Measurements from ENCODE around the gene RAVER2. TPM values are rescaled to one million over a fixed set of nuclear protein-coding genes. Genes with fewer than 3 reads are reported as not detected.

Gene RAVER2
- total RNA-seq, 1 donor from 2014 or later: 0.55 TPM

GRCh38 chr1:64864018-64864940 is 119.4 kb downstream of the RAVER2 start:
- H3K9me3 Mint-ChIP-seq: no peaks in the 10 kb centered on the region
- no peaks in the 10 kb centered on the region for H3K27me3 Mint-ChIP-seq (ENCODE audit: low read depth)
- H3K4me3 Mint-ChIP-seq (ENCODE audit: low read depth): no peak overlapping the region
- intact Hi-C loops (cut with micrococcal nuclease): no loop called here
- peaks cover 68% of the 10 kb centered on the region for H3K36me3 Mint-ChIP-seq (ENCODE audit: low read depth)
- peak; percentile 11 for DNase-seq (ENCODE audit: low spot score)
- H3K4me1 Mint-ChIP-seq (ENCODE audit: low read depth): peaks cover 19% of the 10 kb centered on the region
- peak overlapping the region; percentile 51 for H3K27ac Mint-ChIP-seq

GRCh38 chr1:64865105-64865757 is 120.4 kb downstream of the RAVER2 start:
- intact Hi-C loops (cut with micrococcal nuclease): no loop called here
- Mint-ChIP-seq H3K9me3 (no peaks in the 10 kb centered on the region), H3K27me3 (ENCODE audit: low read depth) (no peaks in the 10 kb centered on the region), H3K27ac (peak overlapping the region; percentile 51), H3K36me3 (ENCODE audit: low read depth) (peaks cover 62% of the 10 kb centered on the region), H3K4me1 (ENCODE audit: low read depth) (peaks cover 19% of the 10 kb centered on the region), H3K4me3 (ENCODE audit: low read depth) (no peak overlapping the region)
- DNase-seq (ENCODE audit: low spot score): no peak

DNA sequence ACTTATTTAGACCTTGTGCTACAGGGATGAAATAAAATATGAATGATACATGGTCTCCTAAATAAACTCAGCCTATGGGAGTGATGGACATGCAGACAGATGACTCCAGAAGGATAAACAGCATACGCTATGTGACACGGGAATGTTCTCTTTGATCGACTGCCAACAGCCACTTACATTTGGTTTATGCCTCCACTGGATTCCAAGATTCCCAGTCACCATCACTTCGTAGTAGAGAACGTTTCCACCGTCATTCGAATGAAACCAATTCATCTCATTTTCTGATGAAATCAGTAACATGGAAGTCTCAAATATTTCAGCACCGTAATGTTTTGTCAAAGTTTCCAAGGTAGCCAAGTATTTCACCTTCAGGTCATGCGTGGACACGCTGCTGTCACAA is 121.8 kb downstream of the RAVER2 start:
- DNase-seq (ENCODE audit: low spot score): no peak
- H3K4me3 Mint-ChIP-seq (ENCODE audit: low read depth): no peak overlapping the region
- no peaks in the 10 kb centered on the region for H3K9me3 Mint-ChIP-seq
- H3K27ac Mint-ChIP-seq: no peak overlapping the region
- intact Hi-C loops (cut with micrococcal nuclease): no loop called here
- H3K4me1 Mint-ChIP-seq (ENCODE audit: low read depth): peaks cover 17% of the 10 kb centered on the region
- H3K36me3 Mint-ChIP-seq (ENCODE audit: low read depth): peaks cover 60% of the 10 kb centered on the region
- H3K27me3 Mint-ChIP-seq (ENCODE audit: low read depth): no peaks in the 10 kb centered on the region

- H3K4me1 Mint-ChIP-seq (ENCODE audit: low read depth): peaks cover 17% of the 10 kb centered on the region
These were observed 122.4 kb downstream of the RAVER2 start for GRCh38 chr1:64867266-64867665.

DNA sequence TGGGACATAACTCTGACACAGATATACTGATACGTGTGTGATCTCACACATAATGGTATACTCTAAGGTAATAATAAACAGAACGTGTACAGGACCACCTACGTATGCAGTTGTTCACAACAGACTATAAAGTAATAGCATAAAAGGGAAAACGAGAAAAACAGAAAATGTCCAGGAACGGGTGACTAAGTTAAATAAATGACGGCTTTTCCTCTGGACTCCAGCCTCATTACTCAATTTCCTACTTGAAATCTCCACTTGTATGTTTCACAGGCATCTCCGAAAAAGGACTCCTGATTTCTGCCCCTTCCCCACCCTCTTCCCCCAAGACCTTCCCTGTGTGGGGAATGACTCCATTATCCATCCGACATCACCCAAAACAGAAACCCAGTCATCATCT is 126.4 kb downstream of the RAVER2 start:
- peaks cover 68% of the 10 kb centered on the region for H3K36me3 Mint-ChIP-seq (ENCODE audit: low read depth)
- H3K27ac Mint-ChIP-seq: no peak overlapping the region
- no peaks in the 10 kb centered on the region for H3K9me3 Mint-ChIP-seq
- intact Hi-C loops (cut with micrococcal nuclease): no loop called here
- H3K27me3 Mint-ChIP-seq (ENCODE audit: low read depth): no peaks in the 10 kb centered on the region
- H3K4me3 Mint-ChIP-seq (ENCODE audit: low read depth): no peak overlapping the region
- peaks cover 4% of the 10 kb centered on the region for H3K4me1 Mint-ChIP-seq (ENCODE audit: low read depth)
- no peak for DNase-seq (ENCODE audit: low spot score)

More at GRCh38 chr1:64867266-64867665, 122.4 kb downstream of the RAVER2 start:
- Mint-ChIP-seq H3K27me3 (ENCODE audit: low read depth) (no peaks in the 10 kb centered on the region), H3K36me3 (ENCODE audit: low read depth) (peaks cover 62% of the 10 kb centered on the region), H3K27ac (no peak overlapping the region), H3K4me3 (ENCODE audit: low read depth) (no peak overlapping the region), H3K9me3 (no peaks in the 10 kb centered on the region)
- no peak for DNase-seq (ENCODE audit: low spot score)
- intact Hi-C loops (cut with micrococcal nuclease): no loop called here

- H3K4me3 Mint-ChIP-seq (ENCODE audit: low read depth): no peak overlapping the region
- intact Hi-C loops (cut with micrococcal nuclease): no loop called here
- DNase-seq (ENCODE audit: low spot score): no peak
- H3K4me1 Mint-ChIP-seq (ENCODE audit: low read depth): peaks cover 12% of the 10 kb centered on the region
- no peaks in the 10 kb centered on the region for H3K27me3 Mint-ChIP-seq (ENCODE audit: low read depth)
- peaks cover 70% of the 10 kb centered on the region for H3K36me3 Mint-ChIP-seq (ENCODE audit: low read depth)
- H3K27ac Mint-ChIP-seq: peak overlapping the region; percentile 1
- H3K9me3 Mint-ChIP-seq: no peaks in the 10 kb centered on the region
These were observed 127.2 kb downstream of the RAVER2 start for GRCh38 chr1:64872067-64872466.

- peaks cover 79% of the 10 kb centered on the region for H3K36me3 Mint-ChIP-seq (ENCODE audit: low read depth)
- H3K27ac Mint-ChIP-seq: no peak overlapping the region
- no peak for DNase-seq (ENCODE audit: low spot score)
- no peak overlapping the region for H3K4me3 Mint-ChIP-seq (ENCODE audit: low read depth)
- peaks cover 24% of the 10 kb centered on the region for H3K4me1 Mint-ChIP-seq (ENCODE audit: low read depth)
- H3K27me3 Mint-ChIP-seq (ENCODE audit: low read depth): no peaks in the 10 kb centered on the region
- intact Hi-C loops (cut with micrococcal nuclease): no loop called here
- no peaks in the 10 kb centered on the region for H3K9me3 Mint-ChIP-seq
These were observed 128.7 kb downstream of the RAVER2 start for GRCh38 chr1:64873576-64873975.

DNA sequence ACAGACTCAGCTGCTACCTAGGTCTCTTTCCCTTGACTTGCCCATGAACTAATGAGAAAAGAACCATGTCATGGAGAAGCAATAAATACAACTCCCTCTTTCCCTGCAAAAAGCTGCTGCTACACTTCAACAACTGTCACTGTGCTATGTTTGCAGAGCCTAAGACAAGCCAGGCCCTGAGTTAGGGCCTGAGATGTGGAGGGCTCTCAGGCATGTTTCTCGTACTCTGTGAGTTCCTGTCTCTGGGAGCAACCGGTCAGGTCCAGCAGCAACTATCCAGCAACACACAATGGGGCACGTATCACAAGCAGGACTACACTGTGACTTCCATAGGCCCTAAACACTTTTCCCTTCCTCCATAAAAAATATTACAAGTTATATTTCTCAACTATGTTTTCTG is 129.8 kb downstream of the RAVER2 start:
- no peak for DNase-seq (ENCODE audit: low spot score)
- intact Hi-C loops (cut with micrococcal nuclease): loop anchor here (5.0 kb wide), 2 partner anchors 48 to 93 kb away; partner anchors contain the start of gene JAK1
- Mint-ChIP-seq H3K27me3 (ENCODE audit: low read depth) (no peaks in the 10 kb centered on the region), H3K9me3 (no peaks in the 10 kb centered on the region), H3K4me3 (ENCODE audit: low read depth) (no peak overlapping the region), H3K36me3 (ENCODE audit: low read depth) (peaks cover 75% of the 10 kb centered on the region), H3K27ac (no peak overlapping the region), H3K4me1 (ENCODE audit: low read depth) (peaks cover 28% of the 10 kb centered on the region)

- intact Hi-C loops (cut with micrococcal nuclease): loop anchor here (5.0 kb wide), 2 partner anchors 47 to 92 kb away; partner anchors contain the start of gene JAK1
- Mint-ChIP-seq H3K4me3 (ENCODE audit: low read depth) (no peak overlapping the region), H3K36me3 (ENCODE audit: low read depth) (peaks cover 75% of the 10 kb centered on the region), H3K4me1 (ENCODE audit: low read depth) (peaks cover 28% of the 10 kb centered on the region), H3K27ac (no peak overlapping the region), H3K9me3 (no peaks in the 10 kb centered on the region), H3K27me3 (ENCODE audit: low read depth) (no peaks in the 10 kb centered on the region)
- DNase-seq (ENCODE audit: low spot score): no peak
These were observed 130.2 kb downstream of the RAVER2 start for GRCh38 chr1:64875101-64875500.

- DNase-seq (ENCODE audit: low spot score): no peak
- intact Hi-C loops (cut with micrococcal nuclease): loop anchor here (5.0 kb wide), 2 partner anchors 47 to 92 kb away; partner anchors contain the start of gene JAK1
- Mint-ChIP-seq H3K36me3 (ENCODE audit: low read depth) (peaks cover 80% of the 10 kb centered on the region), H3K4me3 (ENCODE audit: low read depth) (no peak overlapping the region), H3K9me3 (no peaks in the 10 kb centered on the region), H3K27me3 (ENCODE audit: low read depth) (no peaks in the 10 kb centered on the region), H3K27ac (no peak overlapping the region), H3K4me1 (ENCODE audit: low read depth) (peaks cover 28% of the 10 kb centered on the region)
These were observed 130.7 kb downstream of the RAVER2 start for GRCh38 chr1:64875606-64876005.

DNA sequence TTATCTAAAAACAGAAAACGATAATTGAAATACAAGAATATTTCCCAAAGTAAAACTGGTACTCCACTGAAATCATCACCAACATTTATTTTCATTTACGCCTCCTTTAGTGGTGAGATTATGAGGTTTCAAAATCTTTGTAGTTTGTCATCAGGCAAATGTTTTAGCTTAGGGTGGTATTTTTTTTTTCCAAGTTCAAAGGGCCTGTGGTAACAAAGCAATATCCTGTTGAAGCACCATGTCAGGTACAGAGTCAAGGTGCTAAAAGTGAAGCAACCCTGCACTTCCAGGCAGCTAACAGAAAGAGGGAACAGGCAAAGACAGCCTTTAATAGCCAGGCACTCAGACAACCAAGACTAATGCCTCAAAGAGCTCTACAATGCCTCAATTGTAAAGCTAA is 132.3 kb downstream of the RAVER2 start:
- H3K9me3 Mint-ChIP-seq: no peaks in the 10 kb centered on the region
- no peak overlapping the region for H3K4me3 Mint-ChIP-seq (ENCODE audit: low read depth)
- intact Hi-C loops (cut with micrococcal nuclease): loop anchor here (5.0 kb wide), 2 partner anchors 45 to 90 kb away; partner anchors contain the start of gene JAK1
- H3K4me1 Mint-ChIP-seq (ENCODE audit: low read depth): peaks cover 31% of the 10 kb centered on the region
- DNase-seq (ENCODE audit: low spot score): no peak
- H3K27me3 Mint-ChIP-seq (ENCODE audit: low read depth): no peaks in the 10 kb centered on the region
- peaks cover 78% of the 10 kb centered on the region for H3K36me3 Mint-ChIP-seq (ENCODE audit: low read depth)
- no peak overlapping the region for H3K27ac Mint-ChIP-seq

- Mint-ChIP-seq H3K9me3 (no peaks in the 10 kb centered on the region), H3K27ac (no peak overlapping the region), H3K27me3 (ENCODE audit: low read depth) (no peaks in the 10 kb centered on the region), H3K4me1 (ENCODE audit: low read depth) (peaks cover 31% of the 10 kb centered on the region), H3K4me3 (ENCODE audit: low read depth) (no peak overlapping the region), H3K36me3 (ENCODE audit: low read depth) (peaks cover 76% of the 10 kb centered on the region)
- intact Hi-C loops (cut with micrococcal nuclease): loop anchor here (5.0 kb wide), 2 partner anchors 45 to 90 kb away; partner anchors contain the start of gene JAK1
- DNase-seq (ENCODE audit: low spot score): no peak
These were observed 132.7 kb downstream of the RAVER2 start for GRCh38 chr1:64877598-64877997.

DNA sequence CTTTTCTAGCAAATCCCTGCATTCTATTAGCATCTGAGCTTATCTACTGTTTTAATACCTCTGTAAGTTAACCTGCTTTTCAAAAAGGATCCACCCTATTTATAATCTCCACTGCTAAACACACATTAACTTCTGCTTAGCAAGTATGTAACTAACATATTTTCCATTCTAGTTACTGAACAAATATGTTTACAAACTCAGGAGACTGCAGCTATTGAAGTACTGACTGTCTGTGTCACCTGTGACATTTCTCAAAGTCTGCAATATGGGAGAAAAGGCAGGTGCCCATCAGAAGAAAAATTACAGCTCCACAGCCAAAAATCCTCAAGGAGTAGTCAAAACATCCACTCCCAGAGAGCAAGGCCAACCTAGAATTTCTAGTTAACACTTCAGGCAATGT is 133.2 kb downstream of the RAVER2 start:
- intact Hi-C loops (cut with micrococcal nuclease): loop anchor here (5.0 kb wide), 2 partner anchors 44 to 89 kb away; partner anchors contain the start of gene JAK1
- Mint-ChIP-seq H3K9me3 (no peaks in the 10 kb centered on the region), H3K4me3 (ENCODE audit: low read depth) (no peak overlapping the region), H3K27ac (no peak overlapping the region), H3K36me3 (ENCODE audit: low read depth) (peaks cover 74% of the 10 kb centered on the region), H3K27me3 (ENCODE audit: low read depth) (no peaks in the 10 kb centered on the region), H3K4me1 (ENCODE audit: low read depth) (peaks cover 31% of the 10 kb centered on the region)
- no peak for DNase-seq (ENCODE audit: low spot score)

Data from activated T-helper 2 cell treated with anti-CD3 and anti-CD28 coated beads, Interferon-gamma antibody, Interleukin-2, Interleukin-4, amounts not matched to agents 10 μg/mL and 5 μg/mL and 100 μg/mL, durations not matched to agents 14 hours and 24 hours and 36 hours (primary cell).